ENCODE measurements around the gene RPH3AL.
"Not testable (repeated sequence)": the region's sequence is repeated elsewhere in the genome, so short reads cannot be mapped to it uniquely, and the experiment has no call there.

Gene RPH3AL

DNA sequence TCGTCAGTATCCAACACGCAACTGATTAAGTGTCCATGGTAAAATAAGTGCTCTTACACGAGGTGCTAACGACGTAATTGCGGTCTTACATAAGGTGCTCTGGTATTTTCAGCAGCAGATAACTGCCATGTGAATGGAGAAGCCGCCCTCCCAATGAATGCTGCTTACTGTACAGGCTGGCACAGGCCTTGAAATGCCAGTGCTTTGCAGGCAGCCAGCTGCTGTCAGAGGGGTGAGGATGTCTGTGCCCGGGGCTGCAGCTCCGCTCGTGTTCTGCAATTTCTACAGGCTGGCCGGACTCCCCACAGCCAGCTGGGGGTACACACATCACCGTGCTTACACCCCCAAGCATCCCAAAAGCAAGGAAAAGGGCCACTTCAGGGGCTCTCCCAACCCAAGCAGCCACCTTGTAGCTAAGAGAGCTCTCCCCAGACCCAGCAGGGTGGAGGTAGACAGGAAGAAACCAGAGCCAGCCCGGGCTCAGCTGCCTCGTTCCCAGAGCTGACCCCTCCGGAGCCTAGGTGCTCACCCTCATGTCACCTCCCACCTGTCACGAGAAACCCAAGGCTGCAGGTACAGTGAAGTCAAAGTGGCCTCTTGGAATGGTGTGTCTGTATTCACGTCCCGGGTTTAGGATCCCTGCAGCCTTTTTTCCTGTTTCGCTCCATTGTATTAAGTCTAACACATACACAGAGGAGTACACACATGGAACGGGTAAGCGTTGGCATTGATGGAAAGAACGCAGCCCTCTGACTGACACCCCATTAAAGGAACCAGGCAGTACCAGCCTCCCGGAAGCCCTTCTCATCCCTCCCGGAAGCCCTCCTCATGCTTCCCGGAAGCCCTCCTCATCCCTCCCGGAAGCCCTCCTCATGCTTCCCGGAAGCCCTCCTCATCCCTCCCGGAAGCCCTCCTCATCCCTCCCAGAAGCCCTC is 27.2 kb upstream of the RPH3AL start:
- DNase-seq, result no peak

DNA sequence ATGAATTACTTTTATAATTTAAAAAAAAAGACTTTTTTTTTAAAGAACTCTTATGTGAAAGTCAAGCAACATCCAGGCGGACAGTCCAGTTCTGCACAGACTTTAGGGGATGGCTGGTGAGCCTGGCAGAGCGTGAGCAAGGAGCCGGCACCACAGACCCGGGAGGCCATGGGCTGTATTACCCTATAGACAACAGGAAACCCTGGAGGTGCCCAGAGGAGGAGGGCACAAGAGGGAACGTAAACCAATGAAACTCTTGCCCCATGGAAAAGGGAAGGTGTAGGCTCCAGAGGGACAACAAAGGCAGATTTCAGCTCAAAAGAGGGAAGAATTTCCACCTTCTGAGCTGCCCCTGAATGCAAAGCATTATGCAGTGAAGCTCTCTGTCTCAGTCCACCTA is 25.5 kb upstream of the RPH3AL start:
- no peak for DNase-seq

DNA sequence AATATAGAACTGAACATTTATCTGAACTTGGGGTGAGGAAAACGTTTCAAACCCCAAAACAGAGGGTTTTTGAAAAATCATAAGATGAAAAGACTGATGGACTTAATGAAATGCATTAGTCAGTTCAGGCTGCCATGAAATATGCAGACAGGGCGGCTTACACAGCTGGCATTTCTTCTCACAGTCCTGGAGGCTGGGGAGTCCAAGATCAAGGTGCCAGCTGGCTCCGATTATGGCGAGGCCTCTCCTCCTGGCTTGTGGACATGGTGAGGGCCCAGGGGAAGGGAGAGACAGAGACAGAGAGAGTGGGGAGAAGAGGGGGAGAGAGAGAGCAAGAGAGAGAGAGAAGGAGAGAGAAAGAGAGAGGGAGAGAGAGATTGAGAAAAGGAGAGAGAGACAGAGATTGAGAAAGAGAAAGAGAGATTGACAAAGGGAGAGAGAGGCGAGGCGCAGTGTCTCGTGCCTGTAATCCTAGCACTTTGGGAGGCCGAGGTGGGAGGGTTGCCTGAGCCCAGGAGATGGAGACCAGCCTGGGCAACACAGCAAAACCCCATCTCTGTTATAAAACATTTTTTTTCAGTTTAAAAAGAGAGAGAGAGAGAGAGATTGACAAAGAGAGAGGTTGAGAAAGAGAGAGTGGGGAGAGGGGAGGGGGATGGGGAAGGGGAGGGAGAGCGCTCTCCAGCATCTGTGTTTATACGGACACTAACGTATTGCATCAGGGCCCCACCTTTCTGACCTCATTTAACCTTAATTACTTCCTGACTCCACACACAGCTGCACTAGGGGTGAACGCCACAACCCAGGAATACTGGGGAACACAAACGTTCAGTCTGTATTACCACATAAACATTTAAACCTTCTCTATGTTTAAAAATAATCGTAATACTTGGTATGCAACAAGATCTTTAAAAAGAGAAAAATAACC is 24.6 kb upstream of the RPH3AL start:
- DNase-seq, result no peak

DNA sequence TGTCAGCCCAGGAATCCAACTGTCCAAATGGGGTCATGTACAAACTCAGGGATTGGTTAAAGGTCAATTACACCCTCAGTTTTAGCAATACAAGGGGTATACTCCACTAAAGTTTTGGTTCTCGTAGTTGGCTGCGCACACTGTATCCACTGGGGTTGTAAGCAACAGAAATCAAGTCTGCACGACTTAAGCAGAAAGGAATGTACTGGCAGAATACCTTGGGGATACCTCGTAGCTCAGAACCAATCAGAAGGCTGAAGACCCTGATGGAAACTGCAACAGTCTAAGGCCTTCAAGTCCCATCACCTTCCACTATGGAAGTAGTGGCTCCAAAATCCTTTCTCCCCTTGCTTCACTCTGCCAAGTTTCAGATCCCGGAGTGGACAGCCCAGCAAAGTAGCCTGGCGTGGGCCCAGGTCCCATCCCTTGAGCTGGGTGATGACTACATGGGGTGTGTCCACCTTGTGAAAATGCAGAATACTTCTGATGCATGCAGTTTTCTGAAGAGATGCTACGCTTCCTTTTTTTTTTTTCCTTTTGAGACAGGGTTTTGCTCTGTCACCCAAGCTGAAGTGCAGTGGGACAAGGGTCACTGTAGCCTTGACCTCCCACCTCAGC is 21.1 kb upstream of the RPH3AL start:
- DNase-seq, result no peak

DNA sequence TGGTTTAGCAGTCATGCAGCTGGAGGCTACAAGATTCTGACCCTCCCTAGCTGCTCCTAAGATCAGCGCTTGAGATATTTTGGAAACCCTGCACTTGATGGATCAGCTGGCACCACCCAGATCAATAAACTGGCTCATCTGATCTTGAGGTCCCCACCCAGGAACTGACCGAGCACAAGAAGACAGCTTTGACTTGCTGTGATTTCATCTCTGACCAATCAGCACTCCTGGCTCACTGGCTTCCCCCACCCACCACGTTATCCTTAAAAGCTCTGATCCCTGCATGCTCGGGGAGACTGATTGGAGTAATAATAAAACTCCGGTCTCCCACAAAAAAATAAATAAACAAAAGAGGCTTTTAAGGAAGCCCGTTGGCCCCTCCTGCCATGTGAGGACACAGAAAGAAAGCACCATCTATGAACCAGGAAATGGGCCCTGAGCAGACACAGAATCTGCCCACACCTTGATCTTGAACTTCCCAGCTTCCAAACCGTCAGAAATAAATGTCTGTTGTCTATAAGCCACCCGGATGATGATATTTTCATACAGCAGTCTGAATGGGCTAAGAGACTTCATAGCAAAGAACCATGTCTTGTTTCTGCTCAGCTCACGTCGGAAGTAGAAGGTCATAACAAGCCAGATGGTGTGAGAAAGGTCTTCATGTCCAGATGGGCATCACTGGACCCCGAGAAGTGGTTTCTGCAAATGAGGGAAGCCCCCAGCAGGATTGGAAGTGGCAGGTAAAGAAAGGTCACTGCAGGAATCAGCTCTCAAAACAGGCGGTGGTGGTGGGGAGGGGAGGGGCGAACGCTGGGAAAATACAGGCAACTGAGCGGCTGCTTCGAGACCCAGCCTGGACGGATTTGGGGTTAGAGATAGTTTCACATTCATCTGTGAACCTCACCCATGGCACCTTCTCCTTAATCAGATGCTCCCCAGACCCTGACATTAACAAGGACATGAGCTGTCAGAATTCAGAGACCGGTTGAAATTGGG is 19.8 kb upstream of the RPH3AL start:
- no peak for DNase-seq

DNA sequence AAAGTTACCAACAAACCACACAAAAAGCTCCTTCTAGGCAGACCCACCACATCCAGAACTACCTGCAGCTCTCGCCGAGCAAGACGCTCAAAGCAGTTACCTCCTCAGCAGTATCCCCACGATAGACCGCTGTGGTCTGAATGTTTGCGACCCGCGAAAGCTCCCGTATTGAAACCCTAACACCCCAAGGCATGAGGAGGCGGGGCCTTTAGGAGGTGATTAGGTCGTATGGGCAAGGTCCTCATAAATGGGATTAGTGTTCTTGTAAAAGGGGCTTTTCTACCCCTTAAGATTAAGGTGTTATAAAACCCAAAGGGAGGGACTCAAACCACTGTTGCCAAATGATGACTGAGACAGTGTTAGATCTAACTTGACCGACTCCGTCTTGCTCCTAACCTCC is 19.0 kb upstream of the RPH3AL start:
- no peak for DNase-seq

DNA sequence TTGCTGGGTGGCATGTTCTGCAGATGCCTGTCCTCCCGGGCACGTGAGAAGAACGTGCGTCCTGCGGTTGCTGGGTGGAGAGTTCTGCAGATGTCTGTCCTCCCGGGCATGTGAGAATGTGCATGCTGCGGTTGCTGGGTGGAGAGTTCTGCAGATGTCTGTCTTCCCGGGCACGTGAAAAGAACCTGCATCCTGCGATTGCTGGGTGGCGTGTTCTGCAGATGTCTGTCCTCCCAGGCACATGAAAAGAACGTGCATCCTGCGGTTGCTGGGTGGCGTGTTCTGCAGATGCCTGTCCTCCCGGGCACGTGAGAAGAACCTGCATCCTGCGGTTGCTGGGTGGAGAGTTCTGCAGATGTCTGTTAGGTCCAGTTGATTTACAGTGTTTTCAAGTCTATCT is 15.0 kb upstream of the RPH3AL start:
- not testable (repeated sequence) for DNase-seq

DNA sequence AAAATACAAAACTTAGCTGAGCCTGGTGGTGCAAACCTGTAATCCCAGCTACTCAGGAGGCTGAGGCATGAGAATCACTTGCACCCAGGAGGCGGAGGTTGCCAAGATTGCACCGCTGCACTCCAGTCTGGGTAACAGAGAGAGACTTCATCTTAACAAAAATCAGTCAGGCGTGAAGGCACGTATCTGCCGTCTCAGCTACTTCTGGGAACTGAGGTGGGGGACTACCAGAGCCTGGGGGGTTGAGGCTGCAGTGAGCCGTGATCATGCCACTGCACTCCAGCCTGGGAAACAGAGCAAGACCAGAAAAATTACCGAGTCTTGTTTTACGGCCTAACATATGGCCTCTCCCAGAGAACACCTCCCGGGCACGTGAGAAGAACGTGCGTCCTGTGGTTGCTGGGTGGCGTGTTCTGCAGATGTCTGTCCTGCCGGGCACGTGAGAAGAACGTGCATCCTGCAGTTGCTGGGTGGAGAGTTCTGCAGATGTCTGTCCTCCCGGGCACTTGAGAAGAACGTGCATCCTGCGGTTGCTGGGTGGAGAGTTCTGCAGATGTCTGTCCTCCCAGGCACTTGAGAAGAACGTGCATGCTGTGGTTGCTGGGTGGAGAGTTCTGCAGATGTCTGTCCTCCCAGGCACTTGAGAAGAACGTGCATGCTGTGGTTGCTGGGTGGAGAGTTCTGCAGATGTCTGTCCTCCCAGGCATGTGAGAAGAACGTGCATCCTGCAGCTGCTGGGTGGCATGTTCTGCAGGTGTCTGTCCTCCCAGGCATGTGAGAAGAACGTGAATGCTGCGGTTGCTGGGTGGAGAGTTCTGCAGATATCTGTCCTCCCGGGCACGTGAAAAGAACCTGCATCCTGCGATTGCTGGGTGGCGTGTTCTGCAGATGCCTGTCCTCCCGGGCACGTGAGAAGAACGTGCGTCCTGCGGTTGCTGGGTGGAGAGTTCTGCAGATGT is 14.3 kb upstream of the RPH3AL start:
- DNase-seq, result not testable (repeated sequence)

DNA sequence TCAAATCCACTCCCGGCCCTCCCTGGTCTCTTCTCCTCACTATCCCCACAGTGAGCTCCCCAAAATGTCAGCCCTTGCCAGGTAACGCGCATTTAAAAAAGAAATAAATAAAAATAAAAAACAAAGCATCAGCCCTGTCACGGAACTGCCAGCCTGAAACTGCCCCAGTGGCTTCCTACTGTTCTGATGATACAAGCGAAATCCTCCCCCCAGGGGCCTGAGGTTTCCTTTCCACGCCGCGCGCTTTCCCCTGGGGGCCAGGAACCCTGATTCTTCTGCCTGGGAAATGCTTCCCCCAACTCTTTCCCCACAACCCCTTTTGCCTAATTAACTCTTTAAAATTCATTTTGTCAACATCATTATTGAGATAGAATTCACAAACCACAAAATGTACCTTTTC is 12.2 kb upstream of the RPH3AL start:
- no peak for DNase-seq

DNA sequence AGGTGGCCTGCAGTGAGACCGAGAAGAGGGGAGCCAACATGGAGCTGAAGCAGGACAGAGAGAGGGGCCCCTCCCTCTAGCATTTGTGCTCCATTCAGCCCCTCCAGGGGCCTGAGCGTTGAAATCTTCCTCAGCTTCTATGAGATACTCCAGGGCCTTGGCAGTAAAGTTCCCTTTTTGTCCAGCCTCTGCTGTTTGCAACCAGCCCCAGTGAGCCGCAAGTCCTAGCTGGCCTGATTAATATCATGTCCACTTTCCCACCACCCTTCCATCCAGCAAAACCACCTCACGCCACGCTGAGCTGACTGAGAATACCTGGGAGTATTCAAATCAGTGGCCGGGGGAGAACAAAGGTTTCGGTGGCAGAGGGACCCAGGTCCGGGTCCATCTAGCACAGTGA is 11.7 kb upstream of the RPH3AL start:
- DNase-seq, result no peak

DNA sequence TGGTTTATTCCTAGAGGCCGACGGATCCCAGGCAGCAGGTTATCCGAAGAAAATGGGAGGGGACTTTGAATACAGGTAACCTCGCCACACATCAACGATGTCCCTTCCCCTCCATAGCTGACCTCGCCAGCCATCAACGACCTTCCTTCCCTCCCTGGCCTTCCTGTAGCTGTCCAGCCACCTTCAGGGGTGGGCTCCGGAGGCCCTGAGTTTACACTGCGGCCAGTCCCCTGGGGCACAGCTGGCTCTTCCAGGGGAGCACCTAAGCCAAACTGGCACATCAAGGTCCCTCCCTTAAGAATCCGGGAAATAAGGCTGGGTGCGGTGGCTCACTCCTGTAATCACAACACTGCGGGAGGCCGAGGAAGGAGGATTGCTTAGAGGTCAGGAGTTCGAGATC is 10.1 kb upstream of the RPH3AL start:
- DNase-seq, result no peak

DNA sequence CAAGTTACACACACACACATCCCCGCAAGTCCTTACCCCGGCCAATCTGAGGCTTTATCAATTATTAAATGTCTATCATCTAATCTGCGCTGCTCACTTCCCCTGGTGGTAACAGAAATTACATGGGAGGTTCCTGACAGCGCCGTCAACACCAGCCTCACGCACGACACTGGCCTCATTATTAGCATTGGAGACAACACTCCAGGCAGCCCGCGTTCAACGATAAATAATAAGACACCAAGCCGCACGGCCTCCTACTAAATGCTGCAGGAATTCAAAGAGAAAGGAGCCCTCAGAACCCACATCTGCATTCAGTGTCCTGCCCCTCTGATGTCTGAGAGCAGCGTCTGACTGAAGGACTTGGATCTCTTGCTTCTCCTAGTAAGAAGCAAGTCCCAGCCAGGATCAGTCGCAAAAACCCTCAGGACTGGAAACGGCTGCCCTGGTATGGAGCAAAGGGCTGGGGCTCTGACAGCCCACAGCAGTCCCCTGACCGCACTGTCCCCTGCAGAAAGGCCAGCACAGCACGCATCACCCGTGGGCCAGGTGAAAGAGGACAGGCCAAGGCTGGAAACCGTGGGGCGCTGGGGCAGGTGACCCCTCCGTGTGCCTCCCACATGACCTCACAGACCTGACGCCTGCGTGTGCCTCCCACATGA is 7.6 kb upstream of the RPH3AL start:
- DNase-seq, result no peak

DNA sequence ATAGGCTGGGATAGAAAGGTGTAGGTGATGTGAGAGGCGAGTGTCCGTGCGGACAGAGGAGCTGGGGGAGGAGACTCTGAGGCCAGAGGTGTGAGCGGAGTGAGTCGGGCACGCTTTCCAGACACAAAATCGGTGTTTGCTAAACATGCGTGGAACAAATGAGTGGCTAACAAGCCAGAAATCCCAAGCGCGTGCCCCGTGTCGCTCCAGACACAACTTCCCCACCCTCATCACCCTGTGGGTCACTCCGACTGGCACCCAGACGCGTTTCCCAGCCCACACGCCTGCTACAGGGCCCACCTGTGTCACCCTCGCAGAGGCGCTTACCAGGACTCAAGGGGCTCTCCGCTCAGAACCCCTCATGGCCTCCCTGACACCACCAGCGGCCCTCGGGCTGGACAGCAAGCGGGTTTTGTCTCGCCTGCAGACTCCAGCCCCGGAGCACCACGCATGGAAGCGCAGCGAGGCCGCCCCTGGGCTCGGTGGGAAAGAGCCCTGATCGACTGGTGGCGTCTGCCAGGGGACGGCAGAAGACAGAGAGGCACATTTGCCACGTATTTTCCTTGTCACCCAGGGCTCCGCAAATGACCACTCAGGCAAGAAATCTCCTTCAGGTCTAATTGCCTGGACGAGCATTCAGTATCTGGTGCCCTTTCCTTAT is 6.0 kb upstream of the RPH3AL start:
- DNase-seq, result no peak

DNA sequence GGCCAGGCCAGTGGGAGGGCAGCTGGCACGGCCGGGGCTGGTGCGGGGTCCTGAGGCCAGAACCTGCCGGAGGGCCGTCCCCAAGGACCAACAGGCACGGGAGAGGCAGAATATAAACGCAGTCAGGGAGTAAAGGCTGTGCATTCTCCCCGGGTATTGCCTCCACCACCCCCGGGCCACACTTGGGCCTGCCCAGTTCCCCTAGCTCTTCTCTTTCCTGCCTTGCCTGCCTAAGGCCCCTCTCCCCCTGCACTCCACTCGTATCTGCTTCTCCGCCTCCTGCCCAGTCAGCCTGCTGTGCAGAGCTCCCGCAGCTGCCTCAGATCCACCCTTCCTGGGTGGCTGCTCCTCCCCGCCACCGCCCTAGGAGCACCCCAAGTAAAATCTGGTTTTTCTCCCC is 5.0 kb upstream of the RPH3AL start:
- DNase-seq, result no peak

DNA sequence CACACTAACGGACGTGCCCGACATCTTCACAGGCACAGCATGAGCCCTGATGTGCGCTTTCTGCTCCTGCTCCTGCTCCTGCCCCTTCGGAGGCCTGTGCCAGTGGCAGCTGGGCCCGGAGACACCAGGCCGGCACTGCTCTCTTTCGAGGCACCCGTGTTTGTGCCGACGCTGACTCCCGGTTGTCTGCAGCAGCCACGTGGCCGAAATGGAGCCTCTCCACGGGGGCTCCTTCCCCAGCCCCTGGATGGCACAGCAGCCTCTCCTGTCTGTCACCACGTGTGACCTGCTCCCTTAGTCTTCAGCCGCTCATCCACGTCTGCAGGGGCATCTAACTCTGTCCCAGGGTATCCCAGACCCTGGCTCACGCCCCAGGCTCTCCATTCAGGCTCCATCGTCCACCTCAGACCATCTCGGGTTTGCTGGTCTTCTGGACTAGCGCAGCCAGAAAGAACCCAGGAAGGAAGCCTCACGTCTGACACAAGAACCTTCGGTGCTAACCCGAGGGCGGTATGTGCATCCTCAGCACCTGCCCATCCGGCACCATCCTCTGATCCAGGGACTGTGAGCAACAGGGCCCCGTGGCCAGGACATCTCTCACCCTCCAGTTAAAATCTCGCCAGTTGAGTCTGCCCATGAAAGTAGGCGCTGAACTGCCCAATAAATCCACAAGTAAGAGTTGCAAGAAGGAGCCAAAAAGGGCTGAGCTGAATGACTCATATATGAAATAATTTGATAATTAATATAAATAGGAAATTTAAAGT is 4.2 kb upstream of the RPH3AL start:
- DNase-seq, result no peak

DNA sequence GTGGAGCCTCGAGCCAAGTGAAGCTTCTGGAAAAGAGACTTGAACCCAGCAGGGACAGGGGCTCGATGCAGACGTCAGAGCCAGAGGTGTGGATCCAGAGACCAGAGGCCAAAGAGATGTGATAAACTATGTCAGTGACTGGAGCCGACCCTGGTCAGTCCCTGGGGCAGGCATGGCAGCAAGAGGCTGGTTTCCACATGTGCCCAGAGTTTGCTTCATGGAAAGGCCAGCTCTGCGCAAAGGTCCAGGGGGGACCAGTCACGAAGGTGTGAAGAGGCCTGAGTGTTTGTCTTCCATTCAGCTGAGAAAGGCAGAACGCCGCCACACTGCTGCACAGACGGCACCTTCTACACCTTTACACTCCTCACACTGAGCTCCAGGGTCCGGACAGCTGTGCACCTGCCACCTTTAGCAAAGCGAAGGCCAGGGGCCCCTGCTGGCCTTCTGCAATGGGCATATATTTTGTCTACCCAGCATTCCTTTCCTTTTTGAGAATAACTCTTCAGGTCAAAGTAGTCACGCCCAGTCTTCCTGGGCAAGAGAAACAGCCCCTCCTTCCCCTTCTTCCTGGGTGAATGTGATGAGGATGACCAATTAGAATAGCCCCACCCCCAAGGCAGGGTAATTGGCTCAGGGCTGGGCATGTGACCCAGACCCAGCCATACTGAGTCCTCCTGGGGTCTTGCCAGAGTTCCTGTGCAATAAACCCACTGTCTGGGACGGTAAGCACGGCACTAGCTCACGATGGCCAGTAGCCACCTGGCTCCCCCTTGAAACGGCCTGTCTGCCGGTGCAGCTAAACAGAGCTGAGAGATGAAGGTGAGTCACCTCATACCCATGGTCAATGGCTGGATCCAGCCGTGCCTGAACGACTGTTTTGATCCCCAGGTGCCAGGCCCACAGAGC is 2.3 kb upstream of the RPH3AL start:
- no peak for DNase-seq

DNA sequence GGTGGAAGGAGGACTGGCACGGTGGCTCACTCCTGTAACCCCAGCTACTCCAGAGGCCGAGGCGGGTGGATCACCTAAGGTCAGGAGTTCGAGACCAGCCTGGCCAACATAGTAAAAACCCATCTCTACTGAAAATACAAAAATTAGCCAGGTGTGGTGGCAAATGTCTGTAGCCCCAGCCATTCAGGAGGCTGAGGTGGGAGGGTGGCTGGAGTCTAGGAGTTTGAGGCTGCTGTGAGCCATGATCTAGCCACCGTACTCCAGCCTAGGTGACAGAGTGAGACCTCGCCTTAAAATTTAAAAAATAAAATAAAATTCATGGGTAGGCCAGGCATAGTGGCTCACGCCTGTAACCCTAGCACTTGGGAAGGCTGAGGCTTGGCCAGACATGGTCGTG is 1.2 kb upstream of the RPH3AL start:
- DNase-seq, result no peak
